Measurements from ENCODE around the gene PON3.

- TF ChIP-seq, protein P1, sequence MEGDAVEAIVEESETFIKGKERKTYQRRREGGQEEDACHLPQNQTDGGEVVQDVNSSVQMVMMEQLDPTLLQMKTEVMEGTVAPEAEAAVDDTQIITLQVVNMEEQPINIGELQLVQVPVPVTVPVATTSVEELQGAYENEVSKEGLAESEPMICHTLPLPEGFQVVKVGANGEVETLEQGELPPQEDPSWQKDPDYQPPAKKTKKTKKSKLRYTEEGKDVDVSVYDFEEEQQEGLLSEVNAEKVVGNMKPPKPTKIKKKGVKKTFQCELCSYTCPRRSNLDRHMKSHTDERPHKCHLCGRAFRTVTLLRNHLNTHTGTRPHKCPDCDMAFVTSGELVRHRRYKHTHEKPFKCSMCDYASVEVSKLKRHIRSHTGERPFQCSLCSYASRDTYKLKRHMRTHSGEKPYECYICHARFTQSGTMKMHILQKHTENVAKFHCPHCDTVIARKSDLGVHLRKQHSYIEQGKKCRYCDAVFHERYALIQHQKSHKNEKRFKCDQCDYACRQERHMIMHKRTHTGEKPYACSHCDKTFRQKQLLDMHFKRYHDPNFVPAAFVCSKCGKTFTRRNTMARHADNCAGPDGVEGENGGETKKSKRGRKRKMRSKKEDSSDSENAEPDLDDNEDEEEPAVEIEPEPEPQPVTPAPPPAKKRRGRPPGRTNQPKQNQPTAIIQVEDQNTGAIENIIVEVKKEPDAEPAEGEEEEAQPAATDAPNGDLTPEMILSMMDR (IDR thresholded peaks at IDR 0.05 in 4 of 5, conservative IDR thresholded peaks at IDR 0.05 in 1 of 5), result no peak
- no peak for TF ChIP-seq POLR2A (IDR thresholded peaks at IDR 0.05)
These were observed 430 bp downstream of the PON3 start for GRCh38 chr7:95395755-95396135.
